GM21717 (cell line): Measurements from ENCODE around the gene TSR3.
"Not testable (repeated sequence)": the region's sequence is repeated elsewhere in the genome, so short reads cannot be mapped to it uniquely, and the experiment has no call there.

Experiments
- ATAC-seq: cut with Tn5 transposase; IDR thresholded peaks from one replicate; pipeline ENCODE4 v1.9.1; 2021; ENCODE audit warnings: mild to moderate bottlenecking, moderate library complexity; ENCODE audit not compliant: unreplicated experiment

Gene TSR3

DNA sequence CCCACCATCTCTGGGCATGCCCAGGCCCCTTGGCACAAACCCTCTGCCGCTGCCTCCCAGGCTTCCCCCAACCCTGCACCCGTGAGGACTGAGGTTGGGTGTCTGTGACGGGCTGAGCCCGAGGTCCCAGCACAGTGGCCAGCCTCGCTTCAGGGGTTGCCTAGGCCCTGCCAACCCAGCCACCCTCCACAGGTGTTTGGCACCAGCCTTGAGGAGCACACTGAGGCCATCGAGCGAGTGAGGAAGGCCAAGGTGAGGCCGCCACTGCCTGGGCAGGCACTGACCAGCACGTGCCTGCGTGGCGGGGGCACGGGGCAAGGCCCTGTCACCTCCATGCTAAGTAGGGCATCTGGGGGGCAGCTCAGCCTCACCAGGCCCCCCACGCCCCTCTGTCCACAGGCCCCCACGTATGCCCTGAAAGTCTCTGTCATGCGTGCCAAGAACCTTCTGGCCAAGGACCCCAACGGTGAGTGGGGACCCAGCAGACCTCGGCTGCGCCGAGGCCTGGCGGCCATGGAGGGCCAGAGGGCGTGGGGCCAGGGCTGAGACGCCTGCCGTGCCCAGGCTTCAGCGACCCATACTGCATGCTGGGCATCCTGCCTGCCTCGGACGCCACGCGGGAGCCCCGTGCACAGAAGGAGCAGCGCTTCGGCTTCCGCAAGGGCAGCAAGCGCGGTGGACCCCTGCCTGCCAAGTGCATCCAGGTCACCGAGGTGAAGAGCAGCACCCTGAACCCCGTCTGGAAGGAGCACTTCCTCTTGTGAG lies 10.8 kb downstream of the TSR3 start:
- no peak for ATAC-seq

DNA sequence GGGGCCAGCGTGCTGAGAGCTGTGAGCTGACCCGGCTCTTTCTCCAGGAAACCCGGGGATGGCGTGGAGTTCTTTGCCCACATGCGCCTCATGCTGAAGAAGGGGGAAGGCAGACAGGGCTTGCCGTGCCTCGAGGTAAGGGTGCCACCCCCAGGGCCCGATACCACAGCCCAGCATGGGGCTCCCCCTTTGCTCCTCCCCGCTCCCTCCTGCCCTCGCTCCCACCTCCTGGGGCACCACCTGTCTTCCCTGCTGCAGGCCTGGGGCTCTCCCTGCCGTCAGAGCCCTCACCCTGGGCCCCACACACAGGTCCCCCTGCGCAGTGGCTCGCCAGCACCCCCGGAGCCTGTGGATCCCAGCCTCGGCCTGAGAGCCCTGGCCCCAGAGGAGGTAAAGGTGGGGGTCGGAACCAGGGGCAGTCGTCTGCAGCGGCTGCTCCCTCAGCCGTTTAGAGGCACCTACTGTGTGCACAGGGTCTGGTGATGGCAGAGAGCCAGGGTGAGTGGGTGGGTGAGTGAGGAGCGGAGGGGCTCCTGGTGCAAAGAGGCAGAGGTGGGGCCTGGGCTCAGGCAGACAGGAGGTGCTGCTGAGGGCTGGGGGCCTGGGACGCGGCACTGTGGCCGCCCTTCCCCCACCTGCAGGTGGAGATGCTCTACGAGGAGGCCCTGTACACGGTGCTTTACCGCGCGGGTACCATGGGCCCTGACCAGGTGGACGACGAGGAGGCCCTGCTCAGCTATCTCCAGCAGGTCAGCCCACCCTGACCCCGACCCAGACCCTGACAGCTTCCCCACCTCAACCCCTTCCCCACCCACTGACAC lies 12.6 kb downstream of the TSR3 start:
- ATAC-seq = no peak

DNA sequence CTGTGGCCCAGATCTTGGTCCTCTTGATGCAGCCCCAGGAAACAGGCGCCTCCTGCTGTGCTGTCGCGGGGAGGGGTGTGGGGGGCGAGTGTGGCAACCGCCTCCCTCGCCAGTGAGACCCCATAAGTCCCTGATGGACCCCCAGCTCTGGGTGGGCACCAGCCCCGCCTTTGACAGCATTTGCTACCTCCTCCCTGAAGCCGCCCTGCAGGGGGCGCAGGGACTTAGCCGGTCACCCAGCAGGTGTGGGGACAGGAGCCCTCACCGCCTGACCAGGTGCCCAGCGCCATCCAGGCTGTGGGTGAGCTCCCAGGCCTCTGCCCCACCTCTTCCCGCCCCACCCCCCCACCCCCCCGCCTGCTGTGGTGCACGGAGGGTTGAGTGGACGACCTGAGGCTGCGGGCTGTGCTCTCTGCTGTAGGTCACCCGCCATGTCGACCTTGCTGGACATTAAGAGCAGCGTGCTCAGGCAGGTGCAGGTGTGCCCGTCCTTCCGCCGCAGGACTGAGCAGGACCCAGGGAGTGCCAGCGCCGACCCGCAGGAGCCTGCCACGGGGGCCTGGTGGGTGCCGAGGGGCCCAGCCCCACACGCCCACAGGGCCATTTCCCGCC lies 13.5 kb downstream of the TSR3 start:
- ATAC-seq = no peak

DNA sequence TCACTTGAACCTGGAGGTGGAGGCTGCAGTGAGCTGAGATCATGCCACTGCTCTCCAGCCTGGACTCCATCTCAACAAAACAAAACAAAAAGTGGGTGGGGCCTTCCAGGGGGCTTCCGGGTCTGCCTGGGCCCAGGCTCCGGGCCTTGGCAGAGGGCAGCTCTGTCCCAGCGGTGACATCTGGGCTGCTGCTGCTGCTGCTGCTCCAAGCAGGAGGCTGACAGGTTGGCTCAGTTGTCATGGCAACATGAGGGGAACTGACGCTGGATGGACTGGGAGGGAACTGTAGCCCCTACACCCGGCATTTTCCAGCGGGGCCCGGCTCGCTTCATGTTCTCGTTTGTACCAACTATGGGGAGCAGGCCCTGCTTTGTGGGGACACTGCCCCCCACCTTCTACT lies 14.2 kb downstream of the TSR3 start:
- ATAC-seq = no peak

DNA sequence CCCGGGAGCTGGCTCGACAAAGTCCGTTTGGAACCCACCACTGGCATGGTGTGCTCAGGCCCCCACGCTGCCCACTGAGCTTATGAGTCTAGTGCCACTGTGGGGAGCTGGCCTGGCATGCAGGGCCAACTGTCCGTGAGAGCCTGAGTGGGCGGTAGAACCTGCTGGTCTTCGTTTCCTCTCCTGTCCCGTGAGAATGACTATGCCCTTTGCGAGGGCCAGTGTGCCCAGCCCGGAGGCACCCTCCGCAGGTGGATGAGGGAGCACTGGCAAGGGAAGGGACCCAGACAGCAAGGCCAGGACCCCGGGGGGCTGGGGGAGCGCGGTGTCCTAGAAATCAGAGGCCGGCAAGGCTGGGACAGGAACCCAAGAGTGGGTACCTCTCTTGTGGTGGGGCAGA lies 15.1 kb downstream of the TSR3 start:
- ATAC-seq = no peak

DNA sequence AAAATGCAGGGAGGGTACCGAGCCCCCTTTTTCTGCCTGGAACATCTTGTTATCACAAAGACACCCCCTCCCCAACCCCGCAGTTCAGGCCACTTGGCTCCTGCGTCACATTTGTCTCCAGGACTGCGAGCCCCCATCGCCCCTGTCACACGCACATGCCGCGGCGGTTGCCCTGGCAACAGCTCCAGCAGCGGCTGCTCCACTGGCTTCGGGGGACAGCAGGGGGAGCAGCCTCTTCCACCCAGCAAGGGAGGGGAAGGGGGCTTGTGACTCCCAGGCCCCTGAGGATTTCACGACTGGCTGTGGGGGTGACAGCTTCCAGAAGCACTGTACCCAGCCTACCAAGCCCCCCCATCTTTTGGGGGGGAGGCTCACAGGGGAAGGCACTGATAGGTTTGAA lies 15.7 kb downstream of the TSR3 start:
- no peak for ATAC-seq

DNA sequence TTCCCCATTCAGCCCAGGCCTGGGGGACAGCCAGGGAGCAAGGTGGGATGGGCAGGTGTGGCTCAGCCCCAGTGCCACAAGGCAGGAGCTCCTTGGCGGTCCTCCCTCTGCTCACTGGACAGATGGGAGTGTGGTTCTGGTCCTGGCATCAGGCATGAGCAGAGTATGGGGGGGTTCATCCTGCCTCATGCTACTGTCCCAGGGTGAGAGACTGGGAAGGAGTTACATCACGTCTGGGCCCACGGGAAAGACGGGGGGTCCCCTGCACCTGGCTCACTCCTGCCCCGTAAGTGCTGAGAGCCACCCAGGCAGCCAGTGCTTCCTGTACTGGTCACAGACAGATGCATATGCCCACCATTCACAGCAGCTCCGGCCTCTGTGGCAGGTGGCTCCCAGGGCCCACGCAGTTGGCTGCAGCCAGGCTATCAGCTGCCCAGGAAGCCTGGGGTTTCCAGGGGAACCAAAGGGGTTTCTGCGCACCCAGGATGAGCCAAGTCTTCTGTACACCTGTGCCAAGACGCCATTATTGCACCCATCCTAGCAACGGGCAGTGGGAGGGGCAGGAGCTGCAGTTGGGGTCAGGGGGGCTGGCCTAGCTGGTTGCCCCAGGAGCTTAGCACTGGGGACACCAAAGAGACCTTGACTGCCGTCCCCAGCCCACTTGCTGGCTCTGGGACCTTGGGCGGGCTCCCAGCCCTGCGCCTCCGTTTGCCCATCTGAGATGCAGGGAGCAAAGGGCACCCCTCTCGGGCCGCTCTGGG lies 16.3 kb downstream of the TSR3 start:
- ATAC-seq = no peak

DNA sequence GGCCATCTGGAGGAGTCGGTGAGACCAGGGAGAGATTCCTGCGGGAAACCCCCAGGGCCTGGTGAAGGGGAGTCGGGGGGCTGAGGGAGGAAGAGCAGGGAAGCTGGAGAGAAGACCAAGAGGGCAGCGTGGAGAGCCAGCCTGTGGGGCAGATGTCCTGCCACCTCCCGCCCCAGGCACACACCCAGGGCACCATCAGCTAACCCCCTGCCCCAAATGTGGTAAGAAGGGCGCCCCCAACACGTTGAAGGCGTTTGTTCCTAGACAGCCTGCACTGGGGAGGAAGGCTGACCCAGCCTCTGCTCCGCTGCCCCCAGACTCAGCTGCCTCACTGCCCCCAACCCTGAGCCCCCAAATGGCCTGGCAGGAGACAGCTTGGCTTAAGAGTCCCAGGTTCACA lies 16.9 kb downstream of the TSR3 start:
- no peak for ATAC-seq

DNA sequence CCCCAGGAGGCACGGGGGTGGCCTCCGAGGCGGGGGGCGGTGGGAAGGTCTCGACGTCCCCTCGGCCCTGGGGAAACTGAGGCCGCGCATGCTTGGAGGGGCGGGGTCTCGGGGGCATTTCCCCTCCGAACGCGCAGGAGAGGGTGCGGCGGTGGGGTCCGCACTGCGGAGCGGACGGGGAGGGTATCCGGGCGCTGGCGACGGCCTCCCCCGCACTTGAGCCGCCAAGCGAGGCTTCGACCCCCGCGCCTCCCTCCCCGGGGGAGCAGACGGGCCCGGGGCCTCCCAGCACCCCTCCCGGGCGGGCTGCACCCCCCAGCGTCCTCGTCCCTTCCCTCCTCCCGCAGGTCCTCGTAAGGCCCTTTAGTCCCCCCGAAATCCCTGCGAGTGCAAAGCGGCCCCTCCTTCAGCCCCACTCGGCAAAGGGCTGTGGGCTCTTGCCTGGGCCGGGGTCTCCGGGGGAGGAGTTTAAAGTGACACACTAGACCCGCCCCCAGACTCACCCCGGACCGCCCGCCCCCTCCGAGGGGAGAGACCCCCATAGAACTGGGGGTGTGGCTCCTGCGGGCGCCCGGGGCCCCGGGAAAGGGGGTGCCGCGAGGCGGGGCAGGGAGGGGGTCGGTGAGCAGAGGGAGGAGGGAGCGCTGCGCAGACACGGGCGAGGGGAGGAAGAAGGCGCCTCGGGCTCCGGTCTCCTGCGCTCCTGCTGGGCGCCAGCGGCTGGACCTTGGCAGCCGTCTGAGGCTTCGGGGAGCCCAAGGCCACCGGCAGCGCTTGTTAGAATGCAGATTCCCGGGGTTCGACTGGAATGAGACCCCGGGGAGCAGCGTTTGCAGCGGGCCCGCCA lies 17.6 kb downstream of the TSR3 start:
- no peak for ATAC-seq

DNA sequence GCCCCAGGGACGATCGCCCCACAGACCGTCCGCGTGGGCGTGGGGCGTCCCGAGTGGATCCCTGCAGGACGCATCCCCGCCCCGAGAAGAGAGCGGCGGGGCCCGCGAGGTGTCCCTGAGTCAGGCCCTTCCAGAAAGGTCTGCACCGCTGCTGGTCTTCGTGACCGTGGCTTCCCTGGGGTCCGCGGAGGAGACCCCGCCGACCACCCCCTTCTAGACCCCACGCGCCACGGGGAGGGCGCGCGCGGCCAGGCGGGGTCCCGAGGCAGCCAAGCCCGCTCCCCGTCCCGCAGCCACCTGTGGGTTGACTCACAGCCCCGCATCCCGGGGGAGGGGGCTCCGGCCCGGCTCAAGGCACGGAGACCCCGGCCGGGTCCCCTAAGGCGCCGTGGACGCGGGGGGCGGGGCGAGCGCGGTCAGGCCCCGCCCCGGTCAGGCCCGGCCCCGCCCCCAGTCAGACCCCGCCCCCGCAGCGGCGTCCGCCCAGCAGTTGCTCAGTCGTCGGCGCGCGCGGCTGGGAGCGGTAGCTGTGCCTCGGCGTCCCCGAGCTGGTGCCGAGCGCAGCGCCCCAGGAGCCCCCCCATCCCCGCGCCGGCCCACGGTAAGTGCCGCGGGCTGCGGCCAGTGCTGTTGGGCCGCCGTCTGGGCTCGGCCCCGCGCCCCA lies 18.4 kb downstream of the TSR3 start, which contains the start of gene BAIAP3:
TSS of gene BAIAP3 (plus strand) at position 497 of the 664 bp plus-strand sequence. CDS start 4,905 bp downstream, outside the sequence.
- ATAC-seq = no peak

DNA sequence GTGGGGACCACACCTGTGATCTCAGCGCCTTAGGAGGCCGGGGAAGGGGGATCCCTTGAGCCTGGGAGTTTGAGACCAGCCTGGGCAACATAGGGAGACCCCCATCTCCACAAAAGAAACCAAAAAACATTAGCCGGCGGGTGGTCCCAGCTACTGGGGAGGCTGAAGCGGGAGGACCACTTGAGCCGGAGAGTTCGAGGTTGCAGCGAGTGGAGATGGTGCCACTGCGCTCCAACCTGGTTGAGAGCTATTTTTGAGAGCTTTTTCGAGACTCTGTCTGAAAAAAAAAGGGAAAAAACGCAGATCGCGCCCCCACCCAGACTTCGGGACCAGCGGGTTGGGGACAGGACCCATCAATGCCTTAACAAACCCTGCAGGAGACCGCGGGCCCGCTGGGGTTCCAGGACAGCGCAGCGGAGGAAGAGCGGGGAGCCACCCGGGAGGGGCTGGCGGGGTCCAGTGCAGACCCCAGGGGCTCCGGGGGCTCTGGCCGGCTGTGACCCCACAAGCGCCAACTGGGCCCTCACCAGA lies 19.0 kb downstream of the TSR3 start:
- no peak for ATAC-seq

DNA sequence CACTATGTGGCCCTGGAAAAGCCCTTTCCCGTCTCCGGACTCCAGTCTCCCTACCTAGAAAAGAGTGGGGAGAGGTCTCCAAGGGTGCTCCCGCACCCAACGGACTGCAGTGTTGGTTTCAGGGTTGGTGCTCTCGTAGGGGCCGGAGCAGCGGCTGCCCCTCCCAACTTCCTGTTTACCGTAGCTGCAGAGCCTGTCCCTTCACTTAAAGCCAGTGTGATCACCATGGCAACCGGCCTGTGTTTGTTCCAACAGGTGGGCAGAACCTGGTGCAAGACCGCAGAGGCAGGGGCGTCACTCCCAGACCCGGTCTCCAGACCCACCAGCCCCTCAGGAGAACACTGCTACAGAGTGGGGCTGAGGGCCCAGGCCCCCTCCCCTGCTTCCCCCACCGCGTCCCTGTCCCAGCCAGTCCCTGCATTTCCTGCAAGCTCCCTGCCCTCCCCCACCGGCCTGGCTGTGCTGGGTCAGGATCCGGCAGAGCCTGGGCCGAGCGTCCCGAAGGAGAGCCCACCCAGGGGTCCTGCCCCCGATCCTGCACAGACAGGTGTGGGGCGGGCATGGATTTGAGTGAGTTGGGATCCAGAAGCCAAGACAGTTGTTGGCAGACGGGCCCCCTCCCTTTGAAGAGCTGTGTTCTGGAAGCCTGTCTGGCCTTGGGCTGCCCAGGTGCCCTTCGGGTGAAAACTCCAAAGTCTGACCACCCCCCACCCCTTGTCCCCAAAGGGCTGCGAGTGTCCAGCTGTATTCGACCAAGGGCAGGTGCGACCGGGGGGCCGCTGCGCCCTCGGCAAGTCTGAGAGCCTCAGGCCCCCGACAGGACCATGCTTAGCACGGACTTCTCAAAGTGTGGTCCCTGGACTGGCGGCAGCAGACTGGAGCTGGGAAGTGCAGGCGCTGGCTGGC lies 19.7 kb downstream of the TSR3 start:
- ATAC-seq = no peak

DNA sequence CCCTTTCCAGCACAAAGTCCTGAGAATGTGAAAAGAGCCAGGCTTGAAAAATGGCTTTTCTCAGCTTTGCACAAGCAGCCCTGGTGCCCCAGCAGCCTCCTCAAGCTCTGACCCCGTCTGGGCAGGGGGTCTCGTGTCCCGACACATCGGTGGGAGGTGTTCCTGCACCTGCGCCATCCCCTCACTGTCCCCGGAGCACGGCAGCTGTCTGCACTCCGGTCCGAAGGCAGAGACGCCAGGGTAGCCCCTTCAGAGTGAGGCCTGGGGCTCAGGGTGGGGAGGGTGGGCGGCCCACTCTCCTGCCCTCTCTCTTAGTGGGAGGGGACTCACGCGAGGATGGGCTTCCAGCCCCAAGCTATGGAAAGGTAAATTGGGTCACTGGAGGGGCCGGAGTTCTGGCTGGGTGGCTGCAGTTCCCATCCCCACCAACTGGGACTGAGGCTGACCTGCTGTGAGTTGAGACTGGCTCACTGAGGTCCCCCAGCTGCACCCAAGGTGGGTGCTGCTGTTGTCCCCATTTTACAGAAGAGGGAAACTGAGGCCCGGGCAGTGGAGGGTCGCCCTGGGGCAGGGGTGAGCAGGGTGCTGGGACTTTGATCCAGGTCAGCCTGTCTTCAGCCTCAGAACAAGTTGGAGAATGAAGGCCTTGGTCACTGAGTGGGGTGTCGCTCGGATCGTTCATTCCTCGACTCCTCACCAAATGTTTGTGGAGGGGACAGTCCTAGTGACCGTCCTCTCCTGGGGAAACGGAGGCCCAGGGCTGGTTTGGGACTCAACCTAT lies 20.6 kb downstream of the TSR3 start:
- ATAC-seq = no peak

DNA sequence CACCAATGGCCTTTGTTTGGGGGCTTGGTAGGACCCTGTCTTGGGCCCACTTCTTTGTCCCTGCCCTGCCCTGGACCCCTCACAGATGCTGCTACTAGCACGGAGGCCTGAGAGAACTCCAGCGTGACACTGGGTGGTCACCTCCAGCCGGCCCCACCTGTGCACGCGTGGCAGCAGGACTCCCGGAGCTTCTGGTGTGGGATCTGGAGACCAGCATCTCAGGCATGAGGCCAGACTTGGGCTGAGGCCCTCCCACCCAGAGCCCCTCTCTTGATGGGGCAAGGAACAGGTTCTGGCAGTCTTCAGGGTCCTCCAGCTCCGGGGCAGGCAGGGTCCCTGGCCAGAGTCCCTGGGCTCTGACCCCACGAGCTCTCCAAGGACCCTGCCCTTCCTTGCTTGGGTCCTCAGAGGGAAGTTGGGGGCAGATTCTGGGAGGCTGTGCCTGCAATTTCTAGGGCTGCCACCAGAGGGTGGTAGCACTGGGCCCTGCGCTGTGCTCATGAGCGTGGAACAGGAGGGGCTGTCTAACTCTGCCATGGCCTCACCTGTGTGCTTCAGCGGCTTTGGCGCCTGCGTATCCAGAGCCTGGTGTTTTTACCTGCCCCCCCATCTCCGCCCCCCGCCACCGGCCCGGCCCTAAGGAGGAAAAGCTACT lies 21.3 kb downstream of the TSR3 start:
- no peak for ATAC-seq

DNA sequence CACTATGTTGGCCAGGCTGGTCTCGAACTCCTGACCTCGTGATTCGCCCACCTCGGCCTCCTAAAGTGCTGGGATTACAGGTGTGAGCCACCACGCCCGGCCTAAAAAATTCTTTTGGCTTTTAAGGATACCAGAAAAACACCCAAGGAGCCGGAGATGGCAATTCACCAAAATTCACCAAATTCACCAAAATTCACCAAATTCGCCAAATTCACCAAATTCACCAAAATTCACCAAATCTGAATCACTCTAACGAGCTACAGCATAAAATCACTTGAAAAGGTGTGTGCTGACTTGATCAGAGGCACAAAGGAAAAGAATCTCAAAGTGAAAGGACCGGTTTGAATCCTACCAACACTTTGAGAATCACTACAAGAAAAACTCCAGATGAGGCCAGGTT lies 22.7 kb downstream of the TSR3 start:
- not testable (repeated sequence) for ATAC-seq

DNA sequence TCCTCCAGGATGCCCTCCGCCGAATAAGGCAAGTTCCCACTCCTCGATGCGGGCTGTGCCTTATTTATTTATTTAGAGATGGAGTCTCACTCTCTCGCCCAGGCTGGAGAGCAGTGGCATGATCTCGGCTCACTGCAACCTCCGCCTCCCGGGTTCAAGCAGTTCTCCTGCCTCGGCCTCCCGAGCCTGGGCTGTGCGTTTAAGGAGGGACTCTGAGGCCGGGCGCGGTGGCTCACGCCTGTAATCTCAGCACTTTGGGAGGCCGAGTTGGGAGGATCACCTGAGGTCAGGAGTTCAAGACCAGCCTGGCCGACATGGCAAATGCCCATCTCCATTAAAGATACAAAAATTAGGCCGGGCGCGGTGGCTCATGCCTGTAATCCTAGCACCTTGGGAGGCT lies 23.5 kb downstream of the TSR3 start:
- ATAC-seq = not testable (repeated sequence)

DNA sequence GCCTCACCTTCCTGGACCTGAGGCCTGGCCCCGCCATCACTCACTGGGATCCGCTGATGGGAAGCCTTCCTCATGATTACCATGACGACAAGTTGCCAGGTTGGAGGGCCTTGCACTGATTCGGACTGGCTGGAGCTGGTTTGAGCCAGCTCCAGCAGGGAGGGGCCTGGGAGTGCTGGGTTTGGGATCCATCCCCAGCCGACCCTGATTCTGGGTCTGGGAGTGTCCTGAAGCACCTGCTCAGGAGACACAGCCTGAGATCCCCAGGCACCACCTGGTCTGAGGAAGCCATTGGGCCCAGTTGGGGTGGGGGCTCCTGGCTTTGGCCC lies 24.1 kb downstream of the TSR3 start:
- ATAC-seq = no peak
